LNCAP (cell line): ENCODE measurements around the gene DPEP3.
A peak's percentile ranks its signal among the peaks of the same experiment; 100 is the strongest.

ENCODE experiments used
- CTCF ChIP-seq: fragments of 450-650 bp; IDR thresholded peaks from 2 replicates; pipeline ENCODE4 v1.5.1; 2017; ENCODE audit warnings: mild to moderate bottlenecking

The DPEP3 gene

GRCh38 chr16:67930678-67931211 lies 49.6 kb downstream of the DPEP3 start:
- no peak for TF ChIP-seq CTCF

GRCh38 chr16:67930191-67930590 lies 50.1 kb downstream of the DPEP3 start:
- no peak for TF ChIP-seq CTCF

GRCh38 chr16:67928561-67929364 lies 51.5 kb downstream of the DPEP3 start:
- peak; percentile 91 for TF ChIP-seq CTCF

- no peak for TF ChIP-seq CTCF
Measured at GRCh38 chr16:67928147-67928546, 52.2 kb downstream of the DPEP3 start.

GRCh38 chr16:67927131-67927941 lies 53.0 kb downstream of the DPEP3 start:
- no peak for TF ChIP-seq CTCF

- TF ChIP-seq CTCF = no peak
Measured at GRCh38 chr16:67926181-67926750, 54.0 kb downstream of the DPEP3 start.
